ENCODE data around the gene SUCO.

- TF ChIP-seq CTCF (IDR thresholded peaks at IDR 0.05) = no peak
- no peak for TF ChIP-seq POLR2A (IDR thresholded peaks at IDR 0.05)
These were observed 94.8 kb downstream of the SUCO start for GRCh38 chr1:172627702-172628101.

Measured in lower leg skin (tissue), 3 donors.